Adrenal gland (tissue), 12 donors: ENCODE data around the gene LPP. TPM values are rescaled to one million over a fixed set of nuclear protein-coding genes. Genes with fewer than 3 reads are reported as not detected.

Experiments
- DNase-seq, 7 donors: peaks; one replicate each; pipeline ENCODE4 v3.0.0-alpha.2; 2019 to 2020
- H3K27ac ChIP-seq, 5 donors: fragments of 200-600 bp; sonication (generic) in 4 of 5; 1 replicate in 3 of 5; 2 replicates in 2 of 5; pipeline versions ENCODE4 v1.5.1 to v1.8.0; 2016 to 2020; ENCODE audit warnings: mild to moderate bottlenecking in 1 of 5
- H3K27me3 ChIP-seq: fragments of 200-600 bp; 2 replicates; pipeline ENCODE4 v1.8.0; 2021
- H3K36me3 ChIP-seq, 2 donors: fragments of 200-600 bp; replicated peaks in 1 of 2; 1 replicate in 1 of 2; 2 replicates in 1 of 2; pipeline versions ENCODE4 v1.5.1 to v1.8.0; 2018 to 2022
- H3K4me1 ChIP-seq, 2 donors: fragments of 200-600 bp; replicated peaks in 1 of 2; 1 replicate in 1 of 2; 2 replicates in 1 of 2; pipeline versions ENCODE4 v1.5.1 to v1.8.0; 2018 to 2021
- H3K4me3 ChIP-seq, 4 donors: fragments of 200-600 bp; sonication (generic) in 3 of 4; one replicate each; pipeline ENCODE4 v1.5.1; 2016 to 2018
- H3K9me3 ChIP-seq, 3 donors: fragments of 200-600 bp; sonication (generic) in 1 of 3; replicated peaks in 1 of 3; 1 replicate in 2 of 3; 2 replicates in 1 of 3; pipeline versions ENCODE4 v1.5.1 to v1.8.0; 2016 to 2021
- POLR2A ChIP-seq, 2 donors: fragments of 450-650 bp; IDR thresholded peaks; one replicate each; pipeline ENCODE4 v1.6.1; 2017; ENCODE audit warnings: antibody characterized with exemption in 2 of 2, mild to moderate bottlenecking in 2 of 2, moderate library complexity in 1 of 2
- WGBS, 4 donors: extraction: QIAGEN DNeasy Blood & Tissue Kit in 2 of 4; methylation state at CpG; one replicate each; pipeline versions ENCODE4 v1.1.5 to v1.1.7; 2013 to 2017; 5-methylcytosine and 5-hydroxymethylcytosine counted together
- intact Hi-C, 2 donors: fragments of 100-400 bp; cut with DNase I; formaldehyde crosslinking; loops; one replicate each; pipeline versions ENCODE4 v1.14.1 to v1.15.0; 2022 to 2023
- polyA plus RNA-seq, 3 donors: library from polyadenylated mRNA; stranded (reverse); fragments of 200-250 nt in 2 of 3; fragments of 350-450 nt in 1 of 3; fragmentation: Illumina TruSeq in 1 of 3; extraction: RNeasy Lipid Tissue Mini Kit (QIAGEN cat#74804) in 1 of 3; gene quantifications; one replicate each; pipeline ENCODE4 v1.2.3, GENCODE V29; 2013 to 2014
- total RNA-seq, 9 donors: library from RNA; depleted of rRNA in 4 of 9; stranded (reverse); fragments of >200 nt in 4 of 9; fragments of 120-200 nt in 1 of 9; fragmentation: NEBNext Ultra II Directional in 1 of 9; extraction: Animal tissue kit (Norgen Biotek cat#: 25700) in 1 of 9; gene quantifications; one replicate each; pipeline versions ENCODE4 v1.1.0 to v1.2.4, GENCODE V29; 2013 to 2023
- TF ChIP-seq, protein P1 (sequence below), 6 experiments: fragments of 450-650 bp in 4 of 6; fragments of 200-600 bp in 2 of 6; sonication (generic) in 1 of 6; IDR thresholded peaks; 1 replicate in 5 of 6; 2 replicates in 1 of 6; pipeline versions ENCODE4 v1.5.1 to v1.8.0; 2016 to 2021; ENCODE audit warnings: antibody characterized with exemption in 6 of 6, mild to moderate bottlenecking in 2 of 6, moderate library complexity in 1 of 6
- donor health status: healthy with polysubstance abuse.
- donor health status: Bipolar disorder and iron deficiency.
- donor health status: DM: yes; HTN: yes; CAD: no.
- donor health status: DM: no; HTN: no; CAD: no.
- donor health status: DM: no; HTN: no; CAD: no.
- donor health status: DM: yes; HTN: yes; CAD: no.

LPP gene
- total and polyA plus RNA-seq, 12 donors = 7.0 to 170 (median 101) TPM

DNA sequence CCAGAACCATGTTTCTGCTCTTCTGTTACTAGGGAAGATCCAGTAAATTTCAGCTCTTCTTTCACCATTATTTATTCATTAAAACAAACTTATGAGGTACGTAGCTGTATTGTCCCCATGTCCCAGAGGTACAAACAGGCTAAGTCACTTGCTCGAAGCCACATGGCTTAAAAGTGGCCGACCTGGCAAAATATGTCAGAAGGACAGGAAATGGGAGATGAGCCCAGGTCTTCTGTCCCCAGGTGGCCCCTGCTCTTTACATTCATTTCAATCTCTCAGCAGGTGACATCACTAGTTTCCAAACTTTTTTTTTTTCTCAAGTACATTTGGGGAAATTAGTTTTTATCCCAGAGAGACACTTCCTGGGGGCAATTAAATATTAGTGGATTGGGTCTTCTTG lies 34.1 kb upstream of the LPP start:
- Histone ChIP-seq H3K9me3 (no peaks in the 10 kb centered on the region), H3K4me3 (no peak overlapping the region), H3K36me3 (no peaks in the 10 kb centered on the region), H3K27me3 (no peaks in the 10 kb centered on the region), H3K27ac (no peak overlapping the region), H3K4me1 (no peaks in the 10 kb centered on the region)
- TF ChIP-seq, protein P1, sequence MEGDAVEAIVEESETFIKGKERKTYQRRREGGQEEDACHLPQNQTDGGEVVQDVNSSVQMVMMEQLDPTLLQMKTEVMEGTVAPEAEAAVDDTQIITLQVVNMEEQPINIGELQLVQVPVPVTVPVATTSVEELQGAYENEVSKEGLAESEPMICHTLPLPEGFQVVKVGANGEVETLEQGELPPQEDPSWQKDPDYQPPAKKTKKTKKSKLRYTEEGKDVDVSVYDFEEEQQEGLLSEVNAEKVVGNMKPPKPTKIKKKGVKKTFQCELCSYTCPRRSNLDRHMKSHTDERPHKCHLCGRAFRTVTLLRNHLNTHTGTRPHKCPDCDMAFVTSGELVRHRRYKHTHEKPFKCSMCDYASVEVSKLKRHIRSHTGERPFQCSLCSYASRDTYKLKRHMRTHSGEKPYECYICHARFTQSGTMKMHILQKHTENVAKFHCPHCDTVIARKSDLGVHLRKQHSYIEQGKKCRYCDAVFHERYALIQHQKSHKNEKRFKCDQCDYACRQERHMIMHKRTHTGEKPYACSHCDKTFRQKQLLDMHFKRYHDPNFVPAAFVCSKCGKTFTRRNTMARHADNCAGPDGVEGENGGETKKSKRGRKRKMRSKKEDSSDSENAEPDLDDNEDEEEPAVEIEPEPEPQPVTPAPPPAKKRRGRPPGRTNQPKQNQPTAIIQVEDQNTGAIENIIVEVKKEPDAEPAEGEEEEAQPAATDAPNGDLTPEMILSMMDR (IDR thresholded peaks at IDR 0.05) = no peak
- no peak for TF ChIP-seq POLR2A (IDR thresholded peaks at IDR 0.05)
- WGBS, 4 donors = 75 to 92% (median 86%) methylated on average over 3 of the region's 3 CpGs
- intact Hi-C loops = no loop called here
- no peak for DNase-seq

DNA sequence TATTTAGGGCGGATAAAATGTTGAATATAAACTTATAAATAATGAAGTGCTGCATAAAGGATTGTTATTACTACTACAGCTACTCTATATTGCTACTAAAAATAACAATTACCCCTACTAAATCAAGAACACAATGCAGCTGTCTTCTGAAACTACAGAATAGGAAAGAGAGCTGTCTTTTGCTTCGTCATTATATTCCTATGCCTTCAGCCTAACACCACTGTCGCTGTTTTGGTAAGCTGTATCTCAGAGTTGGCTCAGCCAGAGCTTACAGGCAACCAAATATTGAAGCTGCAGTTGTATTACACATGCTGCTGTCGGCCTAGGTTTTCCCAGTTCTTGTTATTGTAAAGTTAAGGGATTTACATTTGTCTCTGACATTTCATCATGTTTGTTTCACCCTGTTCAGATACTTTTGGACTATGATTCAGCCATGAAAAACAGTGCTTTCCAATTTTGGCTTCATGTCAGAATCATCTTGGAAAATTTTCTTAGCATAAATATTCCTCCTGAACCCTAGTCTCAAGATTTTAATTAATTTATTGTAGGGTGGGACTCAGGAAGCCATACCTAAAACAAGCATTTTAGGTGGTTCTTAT lies 31.3 kb upstream of the LPP start:
- no peaks in the 10 kb centered on the region for H3K9me3 ChIP-seq
- no peak overlapping the region for H3K4me3 ChIP-seq
- H3K27ac ChIP-seq = no peak overlapping the region
- DNase-seq = no peak
- WGBS, 4 donors = 84 to 94% (median 90%) methylated on average over 4 of the region's 4 CpGs
- H3K36me3 ChIP-seq = no peaks in the 10 kb centered on the region
- TF ChIP-seq POLR2A (IDR thresholded peaks at IDR 0.05) = no peak
- TF ChIP-seq, protein P1 (IDR thresholded peaks at IDR 0.05) = no peak
- H3K4me1 ChIP-seq = no peaks in the 10 kb centered on the region
- no peaks in the 10 kb centered on the region for H3K27me3 ChIP-seq
- intact Hi-C loops = no loop called here

DNA sequence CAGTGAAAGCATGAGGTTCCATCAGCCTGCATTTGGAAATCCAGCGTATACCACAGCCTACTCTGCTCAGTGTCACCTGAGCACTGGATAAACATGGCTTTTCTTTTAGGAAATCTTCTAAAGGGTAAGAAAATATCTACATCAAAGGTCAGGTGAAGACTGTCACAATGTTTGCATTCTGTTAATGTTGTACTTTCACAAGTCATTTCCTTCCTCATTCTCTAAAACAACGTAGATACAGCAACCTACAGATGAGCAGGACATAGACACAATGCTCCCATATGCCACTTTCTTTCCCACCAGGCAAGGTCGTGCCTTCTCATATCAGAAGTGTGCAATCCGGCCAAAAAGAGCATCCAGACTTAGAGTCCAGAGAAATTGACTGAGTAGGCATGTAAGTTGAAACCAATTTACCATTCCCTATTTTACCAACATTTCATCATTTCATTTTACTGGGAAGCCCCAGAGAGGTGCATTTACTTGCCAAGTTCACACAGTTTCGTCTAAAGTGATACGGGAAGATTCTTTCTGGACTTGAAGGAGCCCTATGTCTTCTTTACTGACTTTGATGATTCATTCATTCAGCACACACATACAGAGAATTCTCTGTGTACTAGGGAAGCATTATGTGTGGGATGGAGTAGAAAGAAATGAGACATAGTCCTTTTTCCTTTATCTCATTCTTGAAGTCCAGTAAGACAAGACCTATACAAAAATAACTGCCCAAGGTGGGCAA lies 30.6 kb upstream of the LPP start:
- Histone ChIP-seq H3K4me3 (no peak overlapping the region), H3K27ac (no peak overlapping the region), H3K9me3 (no peaks in the 10 kb centered on the region), H3K27me3 (no peaks in the 10 kb centered on the region), H3K36me3 (no peaks in the 10 kb centered on the region), H3K4me1 (no peaks in the 10 kb centered on the region)
- intact Hi-C loops = no loop called here
- DNase-seq = no peak
- 79 to 85% (median 82%) methylated on average over 6 of the region's 6 CpGs for WGBS, 4 donors
- TF ChIP-seq, protein P1 (IDR thresholded peaks at IDR 0.05) = no peak
- no peak for TF ChIP-seq POLR2A (IDR thresholded peaks at IDR 0.05)

DNA sequence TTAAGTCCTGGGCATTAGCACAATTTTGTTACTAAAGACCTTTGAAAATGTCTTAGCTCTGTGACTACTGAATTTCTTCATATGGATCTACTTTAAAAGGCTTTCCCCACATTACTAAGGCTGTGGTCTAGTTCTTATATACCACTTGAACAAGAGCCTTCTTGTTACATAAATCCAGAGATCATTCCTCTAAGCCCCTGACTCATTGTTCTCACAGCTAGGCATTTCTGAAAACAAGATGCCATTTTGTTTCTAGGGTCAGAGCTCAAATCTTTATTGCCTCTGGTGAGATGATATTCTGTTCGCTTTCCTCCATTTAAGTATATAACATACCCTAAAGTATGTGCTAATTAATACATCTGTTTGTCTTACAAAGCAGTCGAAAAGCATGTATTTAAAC lies 29.8 kb upstream of the LPP start:
- no peak for DNase-seq
- intact Hi-C loops = no loop called here
- H3K27ac ChIP-seq = no peak overlapping the region

More for the DNA sequence above, 29.8 kb upstream of the LPP start:
- TF ChIP-seq, protein P1 (IDR thresholded peaks at IDR 0.05) = no peak
- 86 to 95% (median 91%) methylated on average over 2 of the region's 2 CpGs for WGBS, 4 donors
- no peaks in the 10 kb centered on the region for H3K36me3 ChIP-seq
- no peaks in the 10 kb centered on the region for H3K9me3 ChIP-seq
- no peaks in the 10 kb centered on the region for H3K27me3 ChIP-seq
- no peaks in the 10 kb centered on the region for H3K4me1 ChIP-seq
- H3K4me3 ChIP-seq = no peak overlapping the region
